Measurements from ENCODE around the gene KLHL24. TPM values are rescaled to one million over a fixed set of nuclear protein-coding genes. Genes with fewer than 3 reads are reported as not detected.
"Not testable (repeated sequence)": the region's sequence is repeated elsewhere in the genome, so short reads cannot be mapped to it uniquely, and the experiment has no call there.

KLHL24 gene
- total RNA-seq, 1 donor from 2014 or later, result 154 TPM

GRCh38 chr3:183695569-183696364, 60.3 kb downstream of the KLHL24 start:
- DNase-seq (ENCODE audit: low read depth), result no peak

GRCh38 chr3:183697123-183697609, 61.7 kb downstream of the KLHL24 start:
- DNase-seq (ENCODE audit: low read depth), result no peak

GRCh38 chr3:183697610-183698317, 62.3 kb downstream of the KLHL24 start, which contains the start of gene YEATS2:
TSS of gene YEATS2 (plus strand) at chr3:183697797. CDS start at chr3:183715163, 17,366 bp downstream.
- DNase-seq (ENCODE audit: low read depth), result peak; percentile 74

- peak; percentile 39 for DNase-seq (ENCODE audit: low read depth)
Measured at GRCh38 chr3:183698318-183698751, 62.9 kb downstream of the KLHL24 start.

GRCh38 chr3:183698756-183699155, 63.3 kb downstream of the KLHL24 start:
- peak; percentile 25 for DNase-seq (ENCODE audit: low read depth)

- DNase-seq (ENCODE audit: low read depth), result no peak
Measured at GRCh38 chr3:183699238-183699947, 64.0 kb downstream of the KLHL24 start.

- DNase-seq (ENCODE audit: low read depth), result no peak
Measured at GRCh38 chr3:183701744-183702143, 66.3 kb downstream of the KLHL24 start.

- not testable (repeated sequence) for DNase-seq (ENCODE audit: low read depth)
Measured at GRCh38 chr3:183703892-183704291, 68.5 kb downstream of the KLHL24 start.

- DNase-seq (ENCODE audit: low read depth), result no peak
Measured at GRCh38 chr3:183710231-183710630, 74.8 kb downstream of the KLHL24 start.

- no peak for DNase-seq (ENCODE audit: low read depth)
Measured at GRCh38 chr3:183711516-183711915, 76.1 kb downstream of the KLHL24 start.

- DNase-seq (ENCODE audit: low read depth), result no peak
Measured at GRCh38 chr3:183714622-183715021, 79.2 kb downstream of the KLHL24 start.

- no peak for DNase-seq (ENCODE audit: low read depth)
Measured at GRCh38 chr3:183718012-183718411, 82.6 kb downstream of the KLHL24 start.

GRCh38 chr3:183725387-183725786, 90.0 kb downstream of the KLHL24 start:
- DNase-seq (ENCODE audit: low read depth), result no peak

- no peak for DNase-seq (ENCODE audit: low read depth)
Measured at GRCh38 chr3:183728204-183728603, 92.8 kb downstream of the KLHL24 start.

GRCh38 chr3:183730361-183730760, 94.9 kb downstream of the KLHL24 start:
- DNase-seq (ENCODE audit: low read depth), result no peak

- no peak for DNase-seq (ENCODE audit: low read depth)
Measured at GRCh38 chr3:183731611-183732010, 96.2 kb downstream of the KLHL24 start.

- DNase-seq (ENCODE audit: low read depth), result no peak
Measured at GRCh38 chr3:183733553-183733952, 98.1 kb downstream of the KLHL24 start.
